Peyer's patch (tissue), 4 donors: ENCODE results near the gene PTGR3.

Experiments
- POLR2A ChIP-seq, 2 donors: fragments of 450-650 bp; IDR thresholded peaks; one replicate each; pipeline ENCODE4 v1.5.1; 2017; ENCODE audit warnings: antibody characterized with exemption in 2 of 2, mild to moderate bottlenecking in 2 of 2, moderate library complexity in 2 of 2
- TF ChIP-seq, protein P1 (sequence below), 6 experiments: fragments of 450-650 bp in 4 of 6; fragments of 200-600 bp in 2 of 6; sonication (generic) in 1 of 6; IDR thresholded peaks; one replicate each; pipeline ENCODE4 v1.5.1; 2017 to 2019; ENCODE audit warnings: antibody characterized with exemption in 6 of 6, mild to moderate bottlenecking in 3 of 6, moderate library complexity in 1 of 6

DNA sequence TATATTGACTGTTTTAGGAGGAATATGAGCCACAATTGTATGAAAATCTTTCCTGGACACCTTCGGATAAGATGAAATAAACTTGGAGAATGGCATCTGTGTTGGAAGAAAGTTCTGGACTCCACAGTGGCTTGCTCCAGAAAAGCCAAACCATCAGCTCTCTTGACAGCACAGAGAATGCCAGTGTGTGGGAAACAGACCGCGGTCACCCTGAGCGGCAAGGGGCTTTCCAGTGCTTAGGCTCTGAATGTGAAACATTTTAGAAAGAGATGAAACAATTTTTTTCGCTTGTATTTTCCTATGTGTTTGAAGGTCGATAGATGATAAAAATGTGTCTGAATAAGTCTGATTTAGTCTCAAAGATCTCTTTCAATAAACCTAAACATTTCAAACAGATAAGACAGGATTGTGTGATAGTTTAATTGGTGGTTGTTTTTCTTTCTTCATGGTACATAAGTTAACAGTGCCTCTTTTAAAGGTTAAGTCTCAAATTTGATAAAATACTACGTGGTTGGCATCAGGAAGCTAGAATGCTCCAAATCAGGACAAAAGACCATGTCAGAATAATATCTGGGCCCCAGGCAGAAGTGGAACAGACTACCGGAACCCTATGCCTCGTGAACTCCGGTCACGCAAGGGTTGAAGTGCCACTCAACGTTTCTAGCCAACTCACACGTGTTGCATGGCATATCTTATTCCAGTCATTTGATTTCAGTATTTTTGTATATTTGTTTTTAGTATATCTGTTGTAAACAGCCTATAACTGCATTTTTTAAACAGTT is 28.9 kb downstream of the PTGR3 start:
- TF ChIP-seq, protein P1, sequence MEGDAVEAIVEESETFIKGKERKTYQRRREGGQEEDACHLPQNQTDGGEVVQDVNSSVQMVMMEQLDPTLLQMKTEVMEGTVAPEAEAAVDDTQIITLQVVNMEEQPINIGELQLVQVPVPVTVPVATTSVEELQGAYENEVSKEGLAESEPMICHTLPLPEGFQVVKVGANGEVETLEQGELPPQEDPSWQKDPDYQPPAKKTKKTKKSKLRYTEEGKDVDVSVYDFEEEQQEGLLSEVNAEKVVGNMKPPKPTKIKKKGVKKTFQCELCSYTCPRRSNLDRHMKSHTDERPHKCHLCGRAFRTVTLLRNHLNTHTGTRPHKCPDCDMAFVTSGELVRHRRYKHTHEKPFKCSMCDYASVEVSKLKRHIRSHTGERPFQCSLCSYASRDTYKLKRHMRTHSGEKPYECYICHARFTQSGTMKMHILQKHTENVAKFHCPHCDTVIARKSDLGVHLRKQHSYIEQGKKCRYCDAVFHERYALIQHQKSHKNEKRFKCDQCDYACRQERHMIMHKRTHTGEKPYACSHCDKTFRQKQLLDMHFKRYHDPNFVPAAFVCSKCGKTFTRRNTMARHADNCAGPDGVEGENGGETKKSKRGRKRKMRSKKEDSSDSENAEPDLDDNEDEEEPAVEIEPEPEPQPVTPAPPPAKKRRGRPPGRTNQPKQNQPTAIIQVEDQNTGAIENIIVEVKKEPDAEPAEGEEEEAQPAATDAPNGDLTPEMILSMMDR (IDR thresholded peaks at IDR 0.05): no peak
- TF ChIP-seq POLR2A (IDR thresholded peaks at IDR 0.05): no peak
